Measurements from ENCODE around the gene MET. TPM values are rescaled to one million over a fixed set of nuclear protein-coding genes. Genes with fewer than 3 reads are reported as not detected.

Gene MET
- total and polyA plus RNA-seq, 2 donors (not counting 1 experiment from before 2014, with no cell fraction given) = 33.4 to 44.4 TPM

- Histone ChIP-seq H3K9me3 (ENCODE audit: control insufficient read depth, insufficient read depth, low read depth, low read length) (no peaks in the 10 kb centered on the region), H3K79me2 (ENCODE audit: control insufficient read depth, insufficient read depth, low read length) (no peaks in the 10 kb centered on the region), H3K4me3 (replicated peaks in 1 of 4; ENCODE audit: control extremely low read depth in 1 of 4, insufficient read depth in 1 of 4, low read depth in 3 of 4, low read length in 4 of 4) (no peak overlapping the region), H4K20me1 (ENCODE audit: control insufficient read depth, extremely low read depth, insufficient read depth, low read length) (no peaks in the 10 kb centered on the region), H3K4me1 (ENCODE audit: control insufficient read depth, extremely low read depth, insufficient read depth, low read length) (peaks cover 13% of the 10 kb centered on the region), H3K27ac (ENCODE audit: insufficient read depth, low read length) (peak overlapping the region; percentile 43), H3K4me2 (ENCODE audit: extremely low read depth, insufficient read depth, low read length) (peak overlapping the region; percentile 38), H2AFZ (ENCODE audit: low read length) (no peak overlapping the region), H3K9ac (ENCODE audit: insufficient read depth, low read length) (no peak overlapping the region), H3K27me3 (ENCODE audit: control insufficient read depth, insufficient read depth, low read length) (no peaks in the 10 kb centered on the region), H3K36me3 (ENCODE audit: control insufficient read depth, insufficient read depth, low read length) (no peaks in the 10 kb centered on the region)
- DNase-seq (ENCODE audit: low read depth in 2 of 2) = peak; percentile 39 to 87
- TF ChIP-seq EZH2 (IDR thresholded peaks at IDR 0.05; ENCODE audit: low read length, missing control alignments) = no peak
- TF ChIP-seq, protein P1, sequence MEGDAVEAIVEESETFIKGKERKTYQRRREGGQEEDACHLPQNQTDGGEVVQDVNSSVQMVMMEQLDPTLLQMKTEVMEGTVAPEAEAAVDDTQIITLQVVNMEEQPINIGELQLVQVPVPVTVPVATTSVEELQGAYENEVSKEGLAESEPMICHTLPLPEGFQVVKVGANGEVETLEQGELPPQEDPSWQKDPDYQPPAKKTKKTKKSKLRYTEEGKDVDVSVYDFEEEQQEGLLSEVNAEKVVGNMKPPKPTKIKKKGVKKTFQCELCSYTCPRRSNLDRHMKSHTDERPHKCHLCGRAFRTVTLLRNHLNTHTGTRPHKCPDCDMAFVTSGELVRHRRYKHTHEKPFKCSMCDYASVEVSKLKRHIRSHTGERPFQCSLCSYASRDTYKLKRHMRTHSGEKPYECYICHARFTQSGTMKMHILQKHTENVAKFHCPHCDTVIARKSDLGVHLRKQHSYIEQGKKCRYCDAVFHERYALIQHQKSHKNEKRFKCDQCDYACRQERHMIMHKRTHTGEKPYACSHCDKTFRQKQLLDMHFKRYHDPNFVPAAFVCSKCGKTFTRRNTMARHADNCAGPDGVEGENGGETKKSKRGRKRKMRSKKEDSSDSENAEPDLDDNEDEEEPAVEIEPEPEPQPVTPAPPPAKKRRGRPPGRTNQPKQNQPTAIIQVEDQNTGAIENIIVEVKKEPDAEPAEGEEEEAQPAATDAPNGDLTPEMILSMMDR (conservative IDR thresholded peaks at IDR 0.05 in 1 of 2, IDR thresholded peaks at IDR 0.05 in 1 of 2; ENCODE audit: low read depth in 1 of 2, low read length in 2 of 2) = no peak
Measured at GRCh38 chr7:116772423-116772863, 100.4 kb downstream of the MET start.

DNA sequence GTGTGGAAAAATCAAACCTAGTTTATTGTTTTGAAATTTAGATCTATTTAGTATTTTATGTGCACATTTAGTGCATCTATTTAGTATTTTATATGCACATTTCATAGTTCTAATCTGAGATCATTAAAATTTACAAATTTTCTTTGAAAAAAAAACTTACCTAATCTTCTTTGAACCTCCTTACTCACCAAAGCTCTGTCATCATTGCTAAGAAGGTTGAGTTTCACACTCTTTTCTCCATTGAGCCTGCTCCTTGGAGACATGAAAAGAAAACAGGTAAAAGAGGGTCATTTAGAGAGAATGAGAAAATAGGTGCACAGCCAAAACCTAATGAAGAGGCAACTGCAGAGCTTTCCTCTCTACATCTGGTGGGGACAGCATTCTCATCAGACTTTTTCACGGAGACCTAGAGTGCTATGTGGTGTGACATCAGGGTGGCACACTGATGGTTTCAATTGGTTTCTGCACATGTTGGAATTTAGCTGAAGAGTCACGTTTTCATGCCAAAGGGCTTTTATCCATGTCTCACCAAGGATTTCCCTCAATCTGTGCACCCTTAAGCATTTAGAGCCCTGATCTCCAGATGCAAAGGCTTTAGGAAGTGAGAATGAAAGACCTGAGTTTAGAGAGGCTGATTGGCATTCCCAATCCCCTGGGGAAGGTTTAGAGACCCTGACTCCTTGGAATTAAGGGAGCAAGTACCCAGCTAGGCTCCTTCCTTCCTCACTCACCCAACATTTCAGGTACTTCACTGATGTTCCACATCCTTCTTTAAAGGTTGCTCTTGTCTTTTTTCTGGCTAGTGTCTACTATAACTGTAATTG lies 101.1 kb downstream of the MET start:
- H3K36me3 ChIP-seq (ENCODE audit: control insufficient read depth, insufficient read depth, low read length) = no peaks in the 10 kb centered on the region
- no peaks in the 10 kb centered on the region for H4K20me1 ChIP-seq (ENCODE audit: control insufficient read depth, extremely low read depth, insufficient read depth, low read length)
- peaks cover 17% of the 10 kb centered on the region for H3K4me1 ChIP-seq (ENCODE audit: control insufficient read depth, extremely low read depth, insufficient read depth, low read length)
- H3K27me3 ChIP-seq (ENCODE audit: control insufficient read depth, insufficient read depth, low read length) = no peaks in the 10 kb centered on the region
- H3K9me3 ChIP-seq (ENCODE audit: control insufficient read depth, insufficient read depth, low read depth, low read length) = no peaks in the 10 kb centered on the region
- no peaks in the 10 kb centered on the region for H3K79me2 ChIP-seq (ENCODE audit: control insufficient read depth, insufficient read depth, low read length)
- H3K4me3 ChIP-seq (replicated peaks in 1 of 4; ENCODE audit: control extremely low read depth in 1 of 4, insufficient read depth in 1 of 4, low read depth in 3 of 4, low read length in 4 of 4) = no peak overlapping the region
- no peak overlapping the region for H2AFZ ChIP-seq (ENCODE audit: low read length)
- no peak overlapping the region for H3K4me2 ChIP-seq (ENCODE audit: extremely low read depth, insufficient read depth, low read length)
- TF ChIP-seq, protein P1 (conservative IDR thresholded peaks at IDR 0.05 in 1 of 2, IDR thresholded peaks at IDR 0.05 in 1 of 2; ENCODE audit: low read depth in 1 of 2, low read length in 2 of 2) = no peak
- no peak for TF ChIP-seq EZH2 (IDR thresholded peaks at IDR 0.05; ENCODE audit: low read length, missing control alignments)
- DNase-seq (ENCODE audit: low read depth in 2 of 2) = no peak
- H3K27ac ChIP-seq (ENCODE audit: insufficient read depth, low read length) = no peak overlapping the region
- H3K9ac ChIP-seq (ENCODE audit: insufficient read depth, low read length) = no peak overlapping the region

- H3K36me3 ChIP-seq (ENCODE audit: control insufficient read depth, insufficient read depth, low read length) = peaks cover 3% of the 10 kb centered on the region
- H3K9ac ChIP-seq (ENCODE audit: insufficient read depth, low read length) = no peak overlapping the region
- H4K20me1 ChIP-seq (ENCODE audit: control insufficient read depth, extremely low read depth, insufficient read depth, low read length) = no peaks in the 10 kb centered on the region
- peak overlapping the region; percentile 66 for H3K27ac ChIP-seq (ENCODE audit: insufficient read depth, low read length)
- H3K79me2 ChIP-seq (ENCODE audit: control insufficient read depth, insufficient read depth, low read length) = no peaks in the 10 kb centered on the region
- TF ChIP-seq, protein P1 (conservative IDR thresholded peaks at IDR 0.05 in 1 of 2, IDR thresholded peaks at IDR 0.05 in 1 of 2; ENCODE audit: low read depth in 1 of 2, low read length in 2 of 2) = no peak
- TF ChIP-seq EZH2 (IDR thresholded peaks at IDR 0.05; ENCODE audit: low read length, missing control alignments) = no peak
- no peak overlapping the region for H3K4me3 ChIP-seq (replicated peaks in 1 of 4; ENCODE audit: control extremely low read depth in 1 of 4, insufficient read depth in 1 of 4, low read depth in 3 of 4, low read length in 4 of 4)
- H3K4me1 ChIP-seq (ENCODE audit: control insufficient read depth, extremely low read depth, insufficient read depth, low read length) = peaks cover 40% of the 10 kb centered on the region
- H3K9me3 ChIP-seq (ENCODE audit: control insufficient read depth, insufficient read depth, low read depth, low read length) = no peaks in the 10 kb centered on the region
- H3K4me2 ChIP-seq (ENCODE audit: extremely low read depth, insufficient read depth, low read length) = no peak overlapping the region
- H2AFZ ChIP-seq (ENCODE audit: low read length) = no peak overlapping the region
- no peaks in the 10 kb centered on the region for H3K27me3 ChIP-seq (ENCODE audit: control insufficient read depth, insufficient read depth, low read length)
- DNase-seq (ENCODE audit: low read depth in 2 of 2) = no peak
Measured at GRCh38 chr7:116776046-116776445, 104.0 kb downstream of the MET start.

Data from fibroblast of lung (primary cell).